MM.1S (cell line): ENCODE measurements around the gene ETHE1.

Experiments used
- DNase-seq: peaks from one replicate; pipeline ENCODE4 v3.0.0-alpha.2; 2015
- H2AFZ ChIP-seq: fragments of 300-600 bp; sonication (generic); 2 replicates; pipeline ENCODE4 v1.6.0; 2016; ENCODE audit warnings: antibody characterized with exemption, low read length
- H3F3A ChIP-seq: fragments of 300-600 bp; sonication (generic); 2 replicates; pipeline ENCODE4 v1.6.1; 2016; ENCODE audit warnings: mild to moderate bottlenecking, antibody characterized with exemption, low read length, moderate library complexity, mixed read lengths; ENCODE audit not compliant: insufficient read depth
- H3K27ac ChIP-seq: fragments of 300-600 bp; sonication (generic); 2 replicates; pipeline ENCODE4 v1.5.1; 2016; ENCODE audit warnings: mild to moderate bottlenecking, low read length
- H3K27me3 ChIP-seq: fragments of 300-600 bp; sonication (generic); replicated peaks from 2 replicates; pipeline ENCODE4 v1.6.0; 2016; ENCODE audit warnings: low read length; ENCODE audit not compliant: insufficient read depth
- H3K36me3 ChIP-seq: fragments of 300-600 bp; sonication (generic); replicated peaks from 2 replicates; pipeline ENCODE4 v1.6.1; 2016; ENCODE audit warnings: mild to moderate bottlenecking, low read length, mixed read lengths; ENCODE audit not compliant: insufficient read depth
- H3K4me1 ChIP-seq: fragments of 300-600 bp; sonication (generic); 2 replicates; pipeline ENCODE4 v1.6.1; 2016; ENCODE audit warnings: low read length, mixed read lengths
- H3K4me2 ChIP-seq: fragments of 300-600 bp; sonication (generic); 2 replicates; pipeline ENCODE4 v1.6.0; 2016; ENCODE audit warnings: low read depth, low read length
- H3K4me3 ChIP-seq: fragments of 300-600 bp; sonication (generic); 2 replicates; pipeline ENCODE4 v1.5.1; 2016; ENCODE audit warnings: low read length, mixed read lengths
- H3K79me2 ChIP-seq: fragments of 300-600 bp; sonication (generic); 2 replicates; pipeline ENCODE4 v1.6.1; 2016; ENCODE audit warnings: mixed run types, low read length, mixed read lengths
- H3K9ac ChIP-seq: fragments of 300-600 bp; sonication (generic); 2 replicates; pipeline ENCODE4 v1.6.1; 2016; ENCODE audit warnings: low read length, mixed read lengths
- H3K9me2 ChIP-seq: fragments of 300-600 bp; sonication (generic); replicated peaks from 2 replicates; pipeline ENCODE4 v1.6.1; 2016; ENCODE audit warnings: mild to moderate bottlenecking, low read length, mixed read lengths; ENCODE audit not compliant: insufficient read depth
- H3K9me3 ChIP-seq: fragments of 300-600 bp; sonication (generic); replicated peaks from 2 replicates; pipeline ENCODE4 v1.6.1; 2016; ENCODE audit warnings: mild to moderate bottlenecking, low read length, mixed read lengths; ENCODE audit not compliant: insufficient read depth
- H4K20me1 ChIP-seq: fragments of 300-600 bp; sonication (generic); 2 replicates; pipeline ENCODE4 v1.6.1; 2016; ENCODE audit warnings: mild to moderate bottlenecking, low read length, moderate library complexity, mixed read lengths; ENCODE audit not compliant: insufficient read depth
- EZH2 ChIP-seq: fragments of 300-600 bp; sonication (generic); optimal IDR thresholded peaks from 2 replicates; pipeline ENCODE3; 2017; ENCODE audit warnings: low read depth, mild to moderate bottlenecking, antibody characterized with exemption, low read length, mixed read lengths
- EZH2phosphoT487 ChIP-seq: fragments of 300-600 bp; sonication (generic); IDR thresholded peaks from 2 replicates; pipeline ENCODE4 v1.6.1; 2018; ENCODE audit warnings: antibody characterized with exemption, low read length
- TF ChIP-seq, protein P1 (sequence below): fragments of 300-600 bp; sonication (generic); IDR thresholded peaks from 2 replicates; pipeline ENCODE4 v1.5.1; 2016; ENCODE audit warnings: antibody characterized with exemption, low read length, mixed read lengths

Gene ETHE1

DNA sequence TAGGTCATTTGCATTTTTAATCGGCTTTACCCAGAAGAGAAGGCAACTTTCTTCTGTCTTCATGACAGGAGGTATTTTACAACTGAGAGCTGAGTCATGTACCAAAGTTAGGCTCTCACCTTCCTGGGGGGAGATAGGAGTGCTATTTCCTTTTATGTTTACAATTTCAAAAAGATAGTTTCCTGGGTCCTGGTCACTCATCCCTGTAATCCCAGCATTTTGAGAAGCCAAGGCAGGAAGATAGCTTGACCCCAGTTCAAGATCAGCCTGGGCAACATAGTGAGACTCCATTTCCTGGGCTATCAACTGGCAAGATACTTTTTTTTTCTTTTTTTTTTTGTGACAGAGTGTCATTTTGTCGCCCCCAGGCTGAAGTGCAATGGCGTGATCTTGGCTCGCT lies 69.2 kb downstream of the ETHE1 start:
- Histone ChIP-seq H3K27me3 (peaks cover 35% of the 10 kb centered on the region), H3K9ac (no peak overlapping the region), H3K4me3 (no peak overlapping the region), H3K79me2 (no peaks in the 10 kb centered on the region), H3K4me2 (no peak overlapping the region), H2AFZ (no peak overlapping the region), H3K36me3 (no peaks in the 10 kb centered on the region), H3K4me1 (0 out of 2 replicates have a peak, but pooled peaks cover under 1% of the 10 kb centered on the region), H4K20me1 (no peaks in the 10 kb centered on the region), H3K9me3 (no peaks in the 10 kb centered on the region), H3K27ac (no peak overlapping the region), H3F3A (no peaks in the 10 kb centered on the region), H3K9me2 (no peaks in the 10 kb centered on the region)
- TF ChIP-seq, protein P1, sequence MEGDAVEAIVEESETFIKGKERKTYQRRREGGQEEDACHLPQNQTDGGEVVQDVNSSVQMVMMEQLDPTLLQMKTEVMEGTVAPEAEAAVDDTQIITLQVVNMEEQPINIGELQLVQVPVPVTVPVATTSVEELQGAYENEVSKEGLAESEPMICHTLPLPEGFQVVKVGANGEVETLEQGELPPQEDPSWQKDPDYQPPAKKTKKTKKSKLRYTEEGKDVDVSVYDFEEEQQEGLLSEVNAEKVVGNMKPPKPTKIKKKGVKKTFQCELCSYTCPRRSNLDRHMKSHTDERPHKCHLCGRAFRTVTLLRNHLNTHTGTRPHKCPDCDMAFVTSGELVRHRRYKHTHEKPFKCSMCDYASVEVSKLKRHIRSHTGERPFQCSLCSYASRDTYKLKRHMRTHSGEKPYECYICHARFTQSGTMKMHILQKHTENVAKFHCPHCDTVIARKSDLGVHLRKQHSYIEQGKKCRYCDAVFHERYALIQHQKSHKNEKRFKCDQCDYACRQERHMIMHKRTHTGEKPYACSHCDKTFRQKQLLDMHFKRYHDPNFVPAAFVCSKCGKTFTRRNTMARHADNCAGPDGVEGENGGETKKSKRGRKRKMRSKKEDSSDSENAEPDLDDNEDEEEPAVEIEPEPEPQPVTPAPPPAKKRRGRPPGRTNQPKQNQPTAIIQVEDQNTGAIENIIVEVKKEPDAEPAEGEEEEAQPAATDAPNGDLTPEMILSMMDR = no peak
- TF ChIP-seq EZH2phosphoT487 (no peak), EZH2 (no peak)
- DNase-seq = no peak
